Right kidney (tissue), 1 donor: ENCODE results near the gene TTC21B.
"Not testable (repeated sequence)": the region's sequence is repeated elsewhere in the genome, so short reads cannot be mapped to it uniquely, and the experiment has no call there.

Experiments
- DNase-seq: peaks from one replicate; pipeline ENCODE4 v3.0.0-alpha.2; 2016

Gene TTC21B

DNA sequence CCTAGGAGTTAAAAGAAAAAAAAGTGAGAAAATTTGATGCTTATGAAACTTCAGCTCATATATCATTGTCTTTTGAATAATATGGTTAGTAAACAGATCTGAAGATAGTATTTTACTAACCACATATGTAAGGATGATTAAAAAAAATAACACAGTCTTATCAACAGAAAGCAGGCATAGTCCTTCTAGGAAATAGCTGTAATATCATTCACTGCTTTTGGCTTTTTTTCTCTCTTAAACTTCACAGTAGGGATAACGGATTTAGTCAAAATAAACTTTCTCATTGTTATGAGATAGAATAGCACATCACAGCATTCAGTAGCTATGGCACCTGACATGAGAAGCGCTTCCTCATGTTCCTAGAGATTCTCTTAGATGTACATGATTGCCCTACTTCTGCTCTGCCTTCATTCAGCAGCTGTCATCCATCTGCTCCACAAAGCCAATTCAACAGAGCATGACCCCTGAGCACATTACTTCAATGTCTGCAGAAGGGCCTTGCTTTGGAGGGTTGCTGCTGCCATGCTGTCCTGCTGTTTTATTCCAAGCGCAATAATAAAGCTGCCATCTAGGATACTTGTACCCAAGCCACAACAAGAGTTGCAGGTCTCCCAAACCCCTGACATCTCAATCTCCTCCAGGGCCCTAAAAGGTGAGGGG lies 67.0 kb downstream of the TTC21B start:
- no peak for DNase-seq

DNA sequence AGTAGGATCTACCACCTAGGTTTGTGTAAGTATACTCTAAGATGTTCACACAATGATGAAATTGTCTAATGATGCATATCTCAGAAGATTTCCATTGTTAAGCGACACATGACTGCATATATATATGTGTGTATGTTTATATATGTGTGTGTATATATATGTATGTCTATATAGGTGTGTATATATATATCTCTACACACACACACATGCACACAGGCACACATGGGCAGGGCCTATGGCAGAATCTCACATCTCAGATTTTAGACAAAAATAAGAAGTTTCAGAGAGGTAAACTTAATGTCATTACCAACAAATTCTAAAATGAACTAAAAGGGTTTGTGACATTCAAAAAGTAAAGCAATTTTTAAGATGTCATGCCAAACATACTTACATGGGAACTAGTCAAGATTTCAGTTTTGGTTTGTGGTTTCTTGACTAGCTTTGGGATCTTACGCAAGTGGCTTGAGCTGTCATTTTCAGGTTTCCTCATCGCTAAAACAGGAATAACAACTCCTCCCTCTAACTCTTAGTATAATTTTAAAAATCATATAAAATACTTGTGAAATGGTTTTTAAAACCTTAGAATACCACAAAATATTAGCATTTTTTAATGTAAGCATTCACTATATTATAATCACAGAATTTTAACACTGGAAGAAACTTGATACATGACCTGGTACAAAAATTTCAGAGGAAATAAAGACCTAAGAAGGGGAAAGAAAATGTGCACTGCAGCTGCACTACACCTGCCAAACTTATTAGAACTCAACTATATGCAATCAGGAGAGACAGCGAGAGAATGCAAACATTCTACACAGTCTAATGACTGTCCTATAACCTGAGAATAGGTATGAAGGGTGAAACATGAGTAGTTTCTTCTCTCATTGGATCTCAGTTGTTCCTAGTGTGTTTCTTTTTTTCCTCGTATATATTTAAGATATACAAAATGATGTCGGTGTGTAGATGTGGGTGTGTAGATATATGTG lies 75.7 kb downstream of the TTC21B start:
- DNase-seq, result no peak

DNA sequence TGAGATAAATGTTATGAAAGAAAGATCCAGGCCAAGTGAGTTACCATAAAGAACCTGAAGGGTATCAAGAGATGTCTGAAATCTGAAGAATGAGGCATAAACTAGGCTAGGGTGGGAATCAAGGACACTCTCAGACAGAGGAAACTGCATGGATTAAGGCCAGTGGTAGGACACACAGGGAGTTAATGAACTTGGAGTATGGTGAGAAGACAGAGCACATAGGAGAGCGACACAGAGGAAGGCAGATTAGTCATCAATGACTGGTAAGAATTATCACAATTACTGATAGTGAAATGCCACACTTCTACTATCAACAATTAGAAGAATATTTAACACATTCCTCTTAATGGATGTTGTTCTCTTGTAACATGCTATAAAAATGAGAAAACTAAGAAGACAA lies 76.9 kb downstream of the TTC21B start:
- DNase-seq, result no peak

DNA sequence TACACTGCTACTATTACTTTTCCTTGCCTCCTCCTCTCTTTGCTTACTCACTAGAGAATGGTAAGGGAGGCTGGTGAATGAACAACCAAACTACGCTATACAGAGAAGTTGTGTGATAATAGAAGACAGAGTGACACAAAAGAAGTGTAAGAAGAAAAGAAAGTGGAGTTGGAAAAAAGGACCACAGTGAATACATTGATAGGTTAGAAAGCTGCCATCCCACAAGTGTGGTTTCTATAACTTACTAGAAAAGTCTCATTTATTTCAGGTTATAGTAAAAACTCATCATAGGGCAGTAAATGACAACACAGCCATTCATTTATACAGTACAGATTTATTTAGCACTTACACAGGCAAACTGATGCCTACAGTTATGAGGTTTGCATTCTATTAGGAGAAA lies 77.3 kb downstream of the TTC21B start:
- no peak for DNase-seq

DNA sequence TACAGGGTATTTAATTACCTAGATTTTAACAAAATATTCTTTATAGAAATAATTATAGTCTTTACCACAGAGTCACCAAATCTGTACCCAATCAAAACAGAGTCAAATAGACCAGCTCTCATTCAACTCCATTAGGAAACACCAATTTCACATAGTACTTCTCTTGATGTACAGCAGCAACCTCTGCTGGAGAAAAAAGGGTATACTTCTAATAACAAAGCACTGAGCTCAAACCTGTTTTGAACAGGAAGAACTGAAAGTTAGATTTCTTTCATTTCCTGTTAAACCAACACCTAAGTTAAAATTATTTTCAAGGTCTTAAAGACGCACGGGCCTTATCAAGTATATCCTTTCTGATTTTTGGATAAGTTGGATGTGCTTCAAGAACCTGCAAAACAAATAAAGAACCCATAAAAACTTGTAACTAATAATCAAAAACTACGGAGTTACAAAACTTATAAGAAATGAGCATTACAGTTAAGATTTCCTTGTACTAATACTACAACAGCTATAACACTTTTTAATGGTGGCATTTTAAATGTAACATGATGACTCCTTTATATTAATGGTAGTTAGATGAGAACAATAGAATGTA lies 79.0 kb downstream of the TTC21B start:
- no peak for DNase-seq

DNA sequence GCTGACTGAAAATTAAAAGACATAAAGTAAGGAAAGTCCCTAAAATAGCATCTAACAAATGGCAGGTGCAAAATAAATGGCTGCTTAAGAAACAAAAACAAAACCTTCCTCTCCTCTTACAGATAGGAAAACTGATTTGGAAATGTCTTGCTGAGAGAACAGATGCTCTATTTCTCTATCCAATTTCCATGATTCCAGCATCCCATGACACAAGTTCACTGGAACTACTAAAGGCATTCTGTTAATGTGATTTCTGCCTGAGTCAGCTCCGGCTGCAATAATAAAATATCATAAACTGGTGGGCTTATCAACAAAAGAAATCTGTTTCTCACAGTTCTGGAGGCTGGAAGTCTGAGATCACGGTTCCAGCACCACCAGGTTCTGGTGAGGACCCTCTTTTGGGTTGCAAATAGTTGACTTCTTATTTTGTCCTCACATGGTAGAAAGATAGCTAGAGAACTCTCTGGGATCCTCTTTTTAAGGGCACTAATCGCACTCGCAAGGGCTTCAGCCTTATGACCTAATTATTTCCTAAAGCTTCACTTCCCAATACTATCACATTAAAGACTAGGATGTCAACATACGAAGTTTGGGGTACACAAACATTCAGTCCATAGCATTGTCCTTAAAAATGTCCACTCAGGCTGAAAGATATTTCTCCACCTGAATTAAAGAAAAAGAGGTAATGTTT lies 81.3 kb downstream of the TTC21B start:
- no peak for DNase-seq

DNA sequence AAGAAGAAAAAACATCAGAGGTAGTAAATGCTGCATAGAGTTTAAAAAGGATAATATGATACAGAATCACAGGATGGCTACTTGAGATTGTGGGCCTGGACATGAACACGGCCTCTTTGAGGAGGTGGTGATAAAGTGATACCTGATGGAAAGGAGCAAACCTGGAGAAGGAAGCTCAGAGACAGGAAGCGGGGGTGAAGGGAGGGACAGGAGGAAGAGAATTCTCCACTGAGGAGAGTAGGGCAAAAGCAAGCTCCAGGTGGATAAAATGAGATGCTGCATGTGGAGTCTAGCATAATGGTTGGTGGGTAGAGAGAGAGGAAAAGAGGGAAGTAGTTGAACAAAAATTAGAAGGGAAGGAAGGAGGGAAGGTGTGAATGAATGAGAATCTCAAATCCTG lies 82.6 kb downstream of the TTC21B start:
- no peak for DNase-seq

DNA sequence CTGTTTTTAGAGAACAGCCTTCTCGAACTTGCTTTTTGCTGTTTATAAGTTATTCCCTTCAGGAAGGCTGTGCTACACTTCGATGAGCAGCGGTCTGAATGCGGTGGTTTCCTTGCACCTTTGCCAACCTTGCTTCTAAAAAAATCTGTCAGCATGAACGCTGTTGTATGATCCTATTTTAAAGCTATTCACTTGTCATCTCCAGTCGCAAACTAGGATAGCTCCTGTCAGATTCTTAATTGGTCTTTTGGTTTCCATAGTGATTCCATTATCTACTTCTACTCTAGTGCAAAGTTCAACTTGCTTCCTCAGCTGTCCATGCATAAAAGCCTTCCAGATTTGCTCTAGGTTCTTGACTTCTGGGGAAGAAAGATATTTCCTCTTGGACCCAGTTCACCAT lies 83.2 kb downstream of the TTC21B start:
- no peak for DNase-seq

DNA sequence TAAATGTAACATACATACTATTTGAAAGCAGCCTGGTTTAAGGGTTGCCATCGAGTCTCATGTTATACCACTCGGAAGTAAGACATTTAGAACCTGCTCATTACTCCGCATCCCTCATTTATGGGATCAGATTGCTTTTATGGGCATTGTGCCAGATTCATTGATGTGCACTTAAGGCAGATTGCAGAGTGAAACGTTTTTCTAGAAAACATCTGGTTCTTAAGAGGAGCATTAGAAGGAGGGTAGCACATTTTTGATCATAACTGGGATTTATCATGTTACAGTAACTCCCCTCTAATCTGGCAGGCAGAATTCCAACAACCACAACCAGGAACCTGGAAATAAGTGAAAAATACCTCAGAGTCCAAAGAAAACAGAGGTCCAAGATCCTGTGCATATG lies 85.4 kb downstream of the TTC21B start:
- peak; percentile 16 for DNase-seq

DNA sequence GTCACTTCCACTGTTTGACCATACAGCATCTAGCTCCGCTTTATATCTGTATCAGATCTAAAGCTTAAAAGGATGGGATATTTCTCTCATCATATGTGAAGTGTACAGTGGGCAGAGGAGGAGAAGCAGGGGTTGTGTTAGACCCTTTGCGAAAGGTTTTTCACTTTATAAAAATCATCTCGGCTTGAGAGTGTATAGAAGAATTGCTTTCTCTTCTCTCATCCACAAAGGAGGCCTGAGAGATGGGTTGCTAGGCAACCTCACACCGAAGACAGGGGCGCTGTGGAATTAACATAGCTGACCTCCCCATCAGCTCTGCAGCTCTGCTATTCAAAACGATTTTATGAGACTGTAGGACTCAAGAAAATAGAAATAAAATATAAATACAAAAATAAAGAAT lies 89.3 kb downstream of the TTC21B start:
- no peak for DNase-seq

DNA sequence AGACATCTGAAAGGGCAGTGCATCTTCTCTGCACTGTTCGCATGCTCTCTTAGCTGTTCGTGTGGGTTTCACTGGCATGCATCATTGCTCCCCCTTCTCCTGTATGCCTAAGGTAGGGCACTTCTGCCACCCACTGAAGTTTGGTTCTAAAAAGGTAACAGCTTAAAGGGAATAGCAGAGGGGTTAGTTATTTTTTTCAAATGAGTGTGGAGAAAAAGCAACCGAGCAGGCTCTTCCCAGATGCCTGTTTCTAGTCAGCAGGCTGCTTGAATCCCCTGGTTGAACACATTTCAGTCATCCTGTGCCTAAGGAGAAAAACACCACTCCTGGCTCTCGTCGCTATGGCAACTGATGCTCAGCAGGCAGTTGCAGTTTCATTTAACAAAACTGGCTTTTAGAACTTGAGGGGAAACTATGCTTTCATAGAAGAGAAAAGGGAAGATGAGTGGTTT lies 89.7 kb downstream of the TTC21B start:
- no peak for DNase-seq

DNA sequence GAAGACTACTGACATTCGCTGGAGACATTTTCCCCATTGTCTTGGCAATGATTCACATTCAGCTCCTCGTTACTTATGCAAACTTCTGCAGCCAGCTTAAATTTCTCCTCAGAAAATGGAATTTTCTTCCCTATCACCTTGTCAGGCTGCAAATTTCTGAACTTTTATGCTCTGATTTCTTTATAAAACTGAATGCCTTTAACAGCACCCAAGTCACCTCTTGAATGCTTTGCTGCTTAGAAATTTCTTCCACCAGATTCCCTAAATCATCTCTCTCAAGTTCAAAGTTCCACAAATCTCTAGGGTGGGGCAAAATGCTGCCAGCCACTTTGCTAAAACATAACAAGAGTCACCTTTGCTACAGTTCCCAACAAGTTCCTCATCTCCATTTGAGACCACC lies 92.5 kb downstream of the TTC21B start:
- not testable (repeated sequence) for DNase-seq

DNA sequence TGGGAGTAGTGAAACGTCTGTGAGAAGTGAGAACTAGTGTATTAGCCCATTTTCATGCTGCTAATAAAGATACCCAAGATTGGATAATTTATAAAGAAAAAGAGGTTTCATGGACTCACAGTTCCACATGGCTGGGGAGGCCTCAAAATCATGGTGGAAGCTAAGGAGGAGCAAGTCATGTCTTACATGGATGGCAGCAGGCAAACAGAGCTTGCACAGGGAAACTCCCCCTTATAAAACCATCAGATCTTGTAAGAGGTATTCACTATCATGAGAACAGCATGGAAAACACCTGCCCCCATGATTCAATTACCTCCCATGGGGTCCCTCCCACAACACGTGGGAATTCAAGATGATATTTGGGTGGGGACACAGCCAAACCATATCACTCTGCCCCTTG lies 93.9 kb downstream of the TTC21B start:
- DNase-seq, result not testable (repeated sequence)

DNA sequence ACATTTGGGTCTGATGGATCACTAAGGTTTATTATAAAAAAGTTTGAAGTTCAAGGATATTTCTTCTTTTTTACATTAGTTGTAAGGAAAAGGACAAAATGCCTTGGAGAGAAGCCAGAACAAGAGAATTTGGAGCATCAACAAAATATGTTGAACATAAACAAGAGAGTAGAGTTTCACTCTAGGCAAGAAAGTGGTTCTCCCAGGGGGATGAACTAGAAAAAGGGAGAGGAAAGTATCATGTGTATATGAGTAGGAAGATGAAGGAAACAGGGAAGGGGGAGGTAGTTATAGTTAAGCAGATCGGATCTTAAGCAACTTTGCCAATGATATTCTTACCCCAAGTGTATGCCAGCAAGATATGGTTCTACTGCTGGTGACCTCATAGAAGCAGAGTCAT lies 95.7 kb downstream of the TTC21B start:
- DNase-seq, result no peak

DNA sequence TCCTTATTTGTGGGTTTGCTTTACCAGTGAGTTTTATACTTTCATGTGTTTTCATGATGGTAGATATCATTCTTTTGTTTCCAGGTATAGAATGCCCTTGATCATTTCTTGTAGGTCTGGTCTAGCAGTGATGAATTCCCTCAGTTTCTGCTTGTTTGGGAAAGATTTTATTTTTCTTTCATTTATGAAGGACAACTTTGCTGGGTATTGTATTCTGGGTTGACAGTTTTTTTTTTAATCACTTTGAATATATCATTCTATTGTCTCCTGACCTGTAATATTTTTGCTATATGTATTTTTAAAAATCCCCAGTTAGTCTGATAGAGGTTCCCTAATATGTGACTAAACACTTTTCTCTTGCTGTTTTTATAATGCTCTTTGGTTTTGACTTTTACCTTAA lies 101.2 kb downstream of the TTC21B start:
- no peak for DNase-seq

DNA sequence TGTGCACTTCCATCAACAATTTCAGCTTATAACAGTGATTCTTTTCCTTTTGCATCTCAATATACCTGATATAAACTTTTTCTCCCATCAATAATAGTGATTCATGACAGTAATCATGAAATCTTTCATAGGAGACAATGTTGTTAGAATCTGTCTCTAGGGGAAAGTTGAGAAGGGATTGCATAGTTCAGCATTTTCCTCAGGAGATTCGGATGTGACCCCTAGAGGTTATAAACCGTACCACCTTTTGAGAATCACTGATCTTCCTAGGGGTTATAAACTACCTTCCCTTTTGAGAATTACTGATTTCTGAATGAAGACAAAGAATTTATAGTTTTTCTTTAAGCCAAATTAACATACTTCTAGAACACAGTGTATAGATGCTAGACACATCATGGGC lies 106.6 kb downstream of the TTC21B start:
- DNase-seq, result no peak

DNA sequence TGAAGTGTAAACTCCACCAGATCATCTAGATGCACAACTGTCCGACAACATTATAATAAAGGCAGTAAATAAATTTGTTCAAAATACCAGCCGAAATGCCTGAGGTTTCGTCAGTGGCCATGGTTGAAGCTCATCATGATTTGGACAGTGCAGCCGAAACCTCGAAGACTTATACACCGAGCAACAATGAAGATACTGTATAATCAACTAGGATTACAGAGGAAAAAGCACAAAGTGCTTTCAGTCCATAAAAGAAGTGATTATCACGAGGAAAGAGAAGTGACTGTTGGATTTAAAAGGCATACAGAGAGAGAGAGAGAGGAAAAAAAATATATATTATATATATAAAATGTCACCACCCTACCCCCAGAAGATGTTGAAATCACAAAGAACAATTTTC lies 107.5 kb downstream of the TTC21B start:
- no peak for DNase-seq

DNA sequence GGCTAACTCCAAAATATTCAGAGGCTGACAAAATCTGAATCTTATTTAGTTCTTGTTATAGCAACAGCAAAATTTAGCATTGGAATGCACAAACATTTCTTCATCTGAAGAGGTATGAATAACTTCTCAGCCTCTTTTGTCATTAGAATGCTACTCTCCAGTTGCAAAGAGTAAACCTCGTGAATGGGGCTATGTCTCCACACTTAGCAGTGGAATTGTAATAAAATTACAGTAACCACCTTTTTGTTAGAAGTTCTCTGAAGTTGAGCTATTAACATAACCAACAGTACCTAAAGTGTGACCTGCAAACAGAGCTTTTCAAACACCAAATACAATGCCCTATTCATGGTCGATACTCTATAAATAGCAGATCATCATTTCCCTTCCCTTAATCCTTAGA lies 109.4 kb downstream of the TTC21B start:
- DNase-seq, result no peak

DNA sequence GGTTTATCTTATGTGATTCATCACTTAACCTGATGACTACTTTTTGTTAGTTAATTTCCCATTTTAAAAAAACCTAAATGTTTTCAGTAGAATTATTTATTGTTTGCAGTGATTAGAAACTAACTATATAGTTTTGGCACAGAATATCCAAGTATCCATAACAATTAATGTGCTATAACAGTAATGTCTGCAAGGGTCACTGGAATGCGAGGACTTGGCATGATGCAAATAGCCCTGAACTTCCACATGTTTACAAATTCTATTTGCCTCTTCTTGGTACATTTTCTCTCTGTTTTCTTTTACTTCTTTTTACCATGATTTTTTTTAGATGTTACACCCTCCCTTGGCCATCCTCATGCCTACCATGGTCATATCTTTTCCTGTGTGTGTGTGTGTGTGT lies 110.2 kb downstream of the TTC21B start:
- DNase-seq, result no peak

DNA sequence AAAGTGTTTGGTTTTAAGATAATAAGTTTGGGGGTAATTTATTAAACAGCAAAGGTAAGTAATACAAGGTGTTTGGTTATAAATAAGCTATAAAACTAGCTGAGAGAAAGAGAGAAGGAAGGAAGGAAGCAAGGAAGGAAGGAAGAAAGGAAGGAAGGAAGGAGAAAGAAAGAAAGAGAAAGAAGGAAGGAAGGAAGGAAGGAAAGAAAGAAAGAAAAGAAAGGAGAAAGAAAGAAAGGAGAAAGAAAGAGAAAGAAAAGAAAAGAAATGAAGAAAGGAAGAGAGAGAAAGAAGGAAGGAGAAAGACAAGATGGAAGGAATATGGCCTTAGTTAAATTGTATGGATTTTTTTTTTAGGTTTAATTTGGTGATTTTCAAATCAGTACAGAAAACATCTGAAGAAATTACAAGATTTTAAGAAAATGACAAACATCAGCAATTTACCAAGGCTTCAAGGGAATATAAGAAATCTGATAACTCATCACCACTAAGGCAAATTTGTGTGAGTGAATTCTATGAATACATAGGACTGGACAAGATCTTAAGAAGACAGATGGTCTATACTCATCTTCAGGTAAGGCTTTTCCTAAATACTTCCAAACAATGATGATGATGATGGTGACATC lies 113.1 kb downstream of the TTC21B start:
- DNase-seq, result no peak

DNA sequence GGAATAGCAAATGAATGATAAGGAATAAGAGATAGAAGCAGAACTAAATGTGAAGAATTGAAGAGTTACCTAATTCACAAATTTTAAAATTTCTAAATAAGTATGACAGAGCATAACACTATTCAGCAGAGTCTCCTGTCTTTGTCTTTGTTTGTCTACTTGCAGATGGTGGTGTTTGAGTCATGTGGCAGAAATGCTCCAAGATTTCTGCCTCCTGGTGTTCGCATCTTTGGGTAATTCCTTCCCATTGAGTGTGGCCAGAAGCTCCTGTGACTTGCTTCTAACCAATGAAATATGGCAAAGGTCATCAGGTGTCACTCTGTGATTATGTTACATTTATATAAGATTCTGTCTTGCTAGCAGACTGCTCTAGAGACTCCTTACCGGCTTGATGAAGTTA lies 114.0 kb downstream of the TTC21B start:
- no peak for DNase-seq

DNA sequence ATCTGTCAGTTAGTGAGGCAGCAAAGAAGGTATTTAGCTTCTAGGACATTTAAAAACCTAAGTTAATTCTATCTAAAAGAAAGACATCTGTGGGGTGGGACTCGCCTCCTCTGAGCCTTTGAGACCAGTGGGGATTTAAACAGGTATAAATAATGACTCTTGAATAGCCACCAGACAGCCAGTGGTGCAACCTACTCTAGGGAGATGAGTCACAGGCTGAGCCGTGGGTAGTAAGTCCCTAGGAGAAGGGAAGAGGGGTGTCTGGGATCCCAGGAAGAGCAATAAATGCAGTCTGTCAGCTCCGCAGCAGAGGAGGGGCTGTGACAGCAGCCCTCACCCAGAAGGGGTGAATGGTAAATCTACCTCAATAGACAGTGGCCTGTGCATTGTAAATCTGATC lies 116.5 kb downstream of the TTC21B start:
- DNase-seq, result no peak
